GM12878 (cell line): ENCODE measurements around the gene DPPA5. TPM values are rescaled to one million over a fixed set of nuclear protein-coding genes. Genes with fewer than 3 reads are reported as not detected.

Experiments
- ATAC-seq: fragments of 200-7000 bp; cut with Tn5 transposase; 3 replicates; pipeline ENCODE4 v1.9.1; 2020; ENCODE audit warnings: mild to moderate bottlenecking, moderate library complexity
- BruUV-seq: library from RNA; stranded (reverse); fragments of 400-500 nt; replicated peaks from 2 replicates; lab custom pipeline; 2021; lab: Mats Ljungman, UMichigan
- CTCF ChIA-PET: fragments of 300-600 bp; sonication (Branson Sonifier 250); formaldehyde crosslinking; extraction: SDS; loops from one replicate; lab custom pipeline; 2021; ENCODE audit warnings: inconsistent platforms; lab: Yijun Ruan, JAX
- POLR2A ChIA-PET: fragments of 350-600 bp; formaldehyde crosslinking; extraction: SDS; loops from one replicate; lab custom pipeline; 2021; ENCODE audit warnings: inconsistent platforms; lab: Charles Lee
- RAD21 ChIA-PET: fragments of 300-600 bp; sonication (Branson Sonifier 250); formaldehyde crosslinking; loops from one replicate; lab custom pipeline; 2023; ENCODE audit warnings: antibody characterized with exemption; ENCODE audit not compliant: unreplicated experiment; lab: Charles Lee
- SMC1A ChIA-PET: fragments of 300-600 bp; sonication (Branson Sonifier 250); formaldehyde crosslinking; loops from one replicate; lab custom pipeline; 2023; ENCODE audit not compliant: unreplicated experiment, uncharacterized antibody; lab: Charles Lee
- DNase-seq: peaks from one replicate; pipeline ENCODE4 v3.0.0-alpha.2; 2011; ENCODE audit warnings: low read depth, low spot score
- FAIRE-seq: peaks from 3 replicates; lab custom pipeline; 2011; peaks lifted over from hg19 to GRCh38; lab: Jason Lieb, UNC
- H2AFZ ChIP-seq: 2 replicates; pipeline ENCODE4 v1.6.0; 2011; ENCODE audit warnings: low read depth, low read length, control low read depth; ENCODE audit not compliant: control insufficient read depth
- H3K27ac ChIP-seq: 2 replicates; pipeline ENCODE4 v1.5.1; 2011; ENCODE audit warnings: control low read depth; ENCODE audit not compliant: control insufficient read depth, insufficient read depth
- H3K27me3 ChIP-seq, 2 experiments: replicated peaks in 1 of 2; 2 replicates each; pipeline versions ENCODE4 v1.6.0 to v1.6.1; 2011; ENCODE audit warnings: low read length in 1 of 2; ENCODE audit not compliant: control insufficient read depth in 2 of 2, insufficient read depth in 2 of 2
- H3K36me3 ChIP-seq, 2 experiments: 2 replicates each; pipeline ENCODE4 v1.5.1; 2011; ENCODE audit warnings: low read length in 1 of 2; ENCODE audit not compliant: control insufficient read depth in 2 of 2, insufficient read depth in 2 of 2
- H3K4me1 ChIP-seq: 2 replicates; pipeline ENCODE4 v1.6.1; 2011; ENCODE audit warnings: mild to moderate bottlenecking, low read length, moderate library complexity, mixed read lengths; ENCODE audit not compliant: control insufficient read depth, insufficient read depth
- H3K4me2 ChIP-seq: 2 replicates; pipeline ENCODE4 v1.6.0; 2011; ENCODE audit warnings: control low read depth; ENCODE audit not compliant: control insufficient read depth, insufficient read depth
- H3K4me3 ChIP-seq: fragments of 200-600 bp; sonication (generic); 2 replicates; pipeline ENCODE4 v1.5.1; 2016
- H3K79me2 ChIP-seq: 2 replicates; pipeline ENCODE4 v1.6.0; 2011; ENCODE audit warnings: low read length; ENCODE audit not compliant: control insufficient read depth, insufficient read depth
- H3K9ac ChIP-seq: 2 replicates; pipeline ENCODE4 v1.8.0; 2011; ENCODE audit warnings: low read length, control low read depth, mixed read lengths; ENCODE audit not compliant: control insufficient read depth, insufficient read depth
- H3K9me3 ChIP-seq: replicated peaks from 3 replicates; pipeline ENCODE4 v1.5.1; 2011; ENCODE audit warnings: mild to moderate bottlenecking, low read length; ENCODE audit not compliant: control insufficient read depth, insufficient read depth
- H4K20me1 ChIP-seq: 2 replicates; pipeline ENCODE4 v1.6.0; 2011; ENCODE audit not compliant: control insufficient read depth, insufficient read depth
- ATF3 ChIP-seq: IDR thresholded peaks from 2 replicates; pipeline ENCODE4 v1.6.1; 2011; ENCODE audit warnings: low read depth, mild to moderate bottlenecking, low read length, moderate library complexity, borderline replicate concordance; ENCODE audit errors: extremely low read depth
- CHD2 ChIP-seq: IDR thresholded peaks from 2 replicates; pipeline ENCODE4 v1.6.1; 2011; ENCODE audit warnings: low read depth, low read length, improper control_type of control experiment, borderline replicate concordance
- DPF2 ChIP-seq: fragments of 450-650 bp; IDR thresholded peaks from 2 replicates; pipeline ENCODE4 v1.6.1; 2017; ENCODE audit warnings: mild to moderate bottlenecking
- ELK1 ChIP-seq: IDR thresholded peaks from 2 replicates; pipeline ENCODE4 v1.6.1; 2012; ENCODE audit warnings: low read depth, low read length, improper control_type of control experiment
- HSF1 ChIP-seq: fragments of 150-350 bp; IDR thresholded peaks from 2 replicates; pipeline ENCODE4 v1.6.1; 2014; ENCODE audit warnings: mild to moderate bottlenecking, low read depth, low read length
- IRF3 ChIP-seq: fragments of 450-650 bp; IDR thresholded peaks from 2 replicates; pipeline ENCODE4 v1.6.1; 2014; ENCODE audit warnings: mild to moderate bottlenecking
- LARP7 ChIP-seq: fragments of 450-650 bp; IDR thresholded peaks from 2 replicates; pipeline ENCODE4 v1.6.1; 2017; ENCODE audit warnings: mild to moderate bottlenecking
- MAX ChIP-seq: IDR thresholded peaks from 2 replicates; pipeline ENCODE4 v1.6.1; 2012; ENCODE audit warnings: low read depth, low read length, improper control_type of control experiment
- NR2C1 ChIP-seq: fragments of 450-650 bp; IDR thresholded peaks from 2 replicates; pipeline ENCODE4 v1.6.1; 2017; ENCODE audit warnings: antibody characterized with exemption, mild to moderate bottlenecking, moderate library complexity
- PBX3 ChIP-seq: IDR thresholded peaks from 2 replicates; pipeline ENCODE4 v1.6.1; 2011; ENCODE audit warnings: mild to moderate bottlenecking, low read depth, low read length, moderate library complexity; ENCODE audit not compliant: insufficient replicate concordance
- PKNOX1 ChIP-seq: fragments of 450-650 bp; IDR thresholded peaks from 2 replicates; pipeline ENCODE4 v1.6.1; 2016; ENCODE audit warnings: mild to moderate bottlenecking
- SRF ChIP-seq, 2 experiments: IDR thresholded peaks; 2 replicates each; pipeline ENCODE4 v1.6.1; 2011; ENCODE audit warnings: low read depth in 2 of 2, low read length in 2 of 2, mild to moderate bottlenecking in 1 of 2, moderate library complexity in 1 of 2
- TBL1XR1 ChIP-seq: IDR thresholded peaks from 2 replicates; pipeline ENCODE4 v1.6.1; 2012; ENCODE audit warnings: low read depth, low read length, improper control_type of control experiment
- USF2 ChIP-seq: IDR thresholded peaks from 2 replicates; pipeline ENCODE4 v1.6.1; 2011; ENCODE audit warnings: low read depth, low read length, improper control_type of control experiment, borderline replicate concordance
- ZBED1 ChIP-seq: IDR thresholded peaks from 2 replicates; pipeline ENCODE4 v1.6.1; 2016; ENCODE audit warnings: borderline replicate concordance
- ZNF622 ChIP-seq: fragments of 450-650 bp; IDR thresholded peaks from 2 replicates; pipeline ENCODE4 v1.6.1; 2017; ENCODE audit warnings: mild to moderate bottlenecking, inconsistent platforms
- WGBS: methylation state at CpG from one replicate; pipeline ENCODE4 v1.1.6; 2016; ENCODE audit warnings: low lambda C conversion rate; ENCODE audit not compliant: insufficient replicate concordance, insufficient coverage; ENCODE audit errors: missing lambda C conversion rate; 5-methylcytosine and 5-hydroxymethylcytosine counted together
- in situ Hi-C: fragments of 300-500 bp; cut with MboI; formaldehyde crosslinking; loops from 9 replicates; pipeline ENCODE4 v1.14.3; 2018; ENCODE audit warnings: mixed read lengths
- intact Hi-C: fragments of 100-400 bp; cut with micrococcal nuclease; formaldehyde crosslinking; loops from one replicate; pipeline ENCODE4 v1.14.2; 2022; ENCODE audit not compliant: unreplicated experiment
- polyA plus RNA-seq, 11 experiments: library from polyadenylated mRNA; depleted of rRNA in 4 of 11; unstranded in 6 of 11; stranded (reverse) in 5 of 11; fragments of >200 nt; fragmentation: Nextera tagmentation in 4 of 11; fragmentation: Illumina TruSeq in 1 of 11; extraction: Ambion mirVana in 4 of 11; extraction: Trizol in 1 of 11; gene quantifications; 1 replicate in 1 of 11; 2 replicates in 10 of 11; pipeline versions ENCODE4 v1.2.1 to v1.2.3, GENCODE V29; 2011 to 2016; ENCODE audit warnings: inconsistent platforms in 2 of 11, missing spikeins in 2 of 11, low read depth in 1 of 11
- total RNA-seq, 4 experiments: library from RNA; depleted of rRNA in 3 of 4; stranded (reverse); fragments of >200 nt in 3 of 4; fragmentation: Illumina TruSeq in 1 of 4; extraction: Trizol in 1 of 4; gene quantifications; 2 replicates each; pipeline versions ENCODE4 v1.2.1 to v1.2.3, GENCODE V29; 2013 to 2021

Gene DPPA5
- total and polyA plus RNA-seq, 10 of the 15 experiments (the other 5 are each of a cell fraction or from before 2014, with no cell fraction given): not detected

- ChIA-PET POLR2A (interaction anchor here (0.7 kb wide), 1 partner anchor 105 kb away, joined by 3 read pairs; no protein-coding TSS in a partner anchor), CTCF (no interaction called here), SMC1A (interaction anchor here (1.0 kb wide), 1 partner anchor 8 kb away, joined by 3 read pairs; no protein-coding TSS in a partner anchor), RAD21 (interaction anchor here (1.8 kb wide), 1 partner anchor 303 kb away, joined by 3 read pairs; no protein-coding TSS in a partner anchor)
- H3K27me3 ChIP-seq: peaks cover 0 to 2% of the 10 kb centered on the region in 2 experiments; a peak in 2 of 4 replicates
- no TSS peak for BruUV-seq
- in situ Hi-C loops (no loop called here), intact Hi-C loops (no loop called here)
- no peaks in the 10 kb centered on the region for H3K79me2 ChIP-seq
- H3K9me3 ChIP-seq: no peaks in the 10 kb centered on the region
- 37% methylated on average over 6 of the region's 6 CpGs for WGBS
- no peak overlapping the region for H3K4me3 ChIP-seq
- DNase-seq (no peak), FAIRE-seq (no peak), ATAC-seq (no peak)
- H3K4me2 ChIP-seq: no peak overlapping the region
- H2AFZ ChIP-seq: no peak overlapping the region
- H4K20me1 ChIP-seq: no peaks in the 10 kb centered on the region
- H3K27ac ChIP-seq: no peak overlapping the region
- H3K4me1 ChIP-seq: no peaks in the 10 kb centered on the region
- no peaks in the 10 kb centered on the region for H3K36me3 ChIP-seq
- H3K9ac ChIP-seq: no peak overlapping the region
- no peak for TF ChIP-seq ELK1
- no peak for TF ChIP-seq NR2C1
- TF ChIP-seq IRF3: no peak
- no peak for TF ChIP-seq TBL1XR1
- no peak for TF ChIP-seq PKNOX1
- no peak for TF ChIP-seq PBX3
- no peak for TF ChIP-seq MAX
- TF ChIP-seq ZBED1: no peak
- TF ChIP-seq ZNF622: no peak
- no peak for TF ChIP-seq SRF (IDR thresholded peaks at IDR 0.05; ENCODE audit: low read depth in 2 of 2, low read length in 2 of 2)
- no peak for TF ChIP-seq DPF2
- TF ChIP-seq LARP7: no peak
- no peak for TF ChIP-seq ATF3
- TF ChIP-seq USF2: no peak
- no peak for TF ChIP-seq HSF1
- no peak for TF ChIP-seq CHD2
Measured at GRCh38 chr6:73349311-73349710, 4.8 kb downstream of the DPPA5 start.
